Measurements from ENCODE around the gene DEFB132. TPM values are rescaled to one million over a fixed set of nuclear protein-coding genes. Genes with fewer than 3 reads are reported as not detected.
"Not testable (repeated sequence)": the region's sequence is repeated elsewhere in the genome, so short reads cannot be mapped to it uniquely, and the experiment has no call there.

The DEFB132 gene
- total and polyA plus RNA-seq, 2 of the 8 experiments (the other 6 are each of a cell fraction or from before 2014, with no cell fraction given): not detected

GRCh38 chr20:252801-253200 lies 4.7 kb upstream of the DEFB132 start (continued):
- TF ChIP-seq TAF7 (optimal IDR thresholded peaks at IDR 0.05; ENCODE audit: borderline replicate concordance, low read depth, low read length) (no peak), BCL11A (IDR thresholded peaks at IDR 0.05; ENCODE audit: low read depth in 2 of 2, low read length in 2 of 2) (no peak), POLR2A (IDR thresholded peaks at IDR 0.05; ENCODE audit: control extremely low read depth in 1 of 2, low read depth in 2 of 2, low read length in 2 of 2) (no peak), SRF (IDR thresholded peaks at IDR 0.05; ENCODE audit: low read depth, low read length) (no peak)

- H2BK20ac ChIP-seq (ENCODE audit: low read length); H2BK15ac ChIP-seq (ENCODE audit: low read length); H4K91ac ChIP-seq (replicated peaks; ENCODE audit: insufficient read length, low read length); H3K4ac ChIP-seq (replicated peaks; ENCODE audit: insufficient read length, low read depth, low read length); POLR2A ChIA-PET (ENCODE audit: partially characterized antibody); H3K4me2 ChIP-seq (ENCODE audit: insufficient read depth in 1 of 2, low read depth in 2 of 2, low read length in 2 of 2); DNase-seq (ENCODE audit: low read depth in 1 of 2, low spot score in 2 of 2); H4K20me1 ChIP-seq (replicated peaks in 1 of 2; ENCODE audit: control insufficient read depth in 1 of 2, insufficient read depth in 2 of 2, low read length in 2 of 2); H2BK5ac ChIP-seq (ENCODE audit: low read depth, low read length); H3K79me1 ChIP-seq (ENCODE audit: low read depth, low read length); H3K23me2 ChIP-seq (ENCODE audit: low read depth, low read length); H3K4me1 ChIP-seq (replicated peaks in 1 of 4; ENCODE audit: control insufficient read depth in 3 of 4, insufficient read depth in 4 of 4, low read length in 3 of 4); H3K18ac ChIP-seq (ENCODE audit: extremely low read depth, low read length); FAIRE-seq; H3K27ac ChIP-seq (ENCODE audit: low read depth, low read length); H4K8ac ChIP-seq (ENCODE audit: extremely low read depth, insufficient read depth, low read length); H2AFZ ChIP-seq (ENCODE audit: low read length); H3K9ac ChIP-seq (replicated peaks in 1 of 4; ENCODE audit: extremely low read depth in 1 of 4, low read depth in 3 of 4, low read length in 3 of 4); H3K14ac ChIP-seq (ENCODE audit: insufficient read length); H3K79me2 ChIP-seq (ENCODE audit: control insufficient read depth in 1 of 2, insufficient read depth in 2 of 2, low read length in 2 of 2); H3K56ac ChIP-seq (replicated peaks; ENCODE audit: insufficient read length, low read depth, low read length); H2BK120ac ChIP-seq (replicated peaks; ENCODE audit: low read depth, low read length); H4K5ac ChIP-seq (ENCODE audit: insufficient read length, low read depth, low read length); H2BK12ac ChIP-seq (ENCODE audit: low read depth, low read length); H3K9me3 ChIP-seq (ENCODE audit: insufficient read depth in 2 of 2, low read depth in 1 of 2, low read length in 1 of 2); H3K4me3 ChIP-seq (ENCODE audit: extremely low read depth in 1 of 4, insufficient read depth in 2 of 4, low read depth in 3 of 4, low read length in 4 of 4); H3K36me3 ChIP-seq (ENCODE audit: control insufficient read depth in 2 of 4, insufficient read depth in 4 of 4, low read length in 3 of 4); H3K23ac ChIP-seq (ENCODE audit: insufficient read length); H2AK5ac ChIP-seq (ENCODE audit: low read depth, low read length): not testable (repeated sequence)
- 60% methylated on average over 6 of the region's 6 CpGs; no CpG with 5 or more reads in 1 of the 2 experiments for WGBS, 2 experiments (ENCODE audit: extremely low coverage in 1 of 2, insufficient coverage in 1 of 2, insufficient read length in 1 of 2, insufficient replicate concordance in 2 of 2, low coverage in 1 of 2, low lambda C conversion rate in 2 of 2, missing lambda C conversion rate in 1 of 2)
- CTCF ChIA-PET (ENCODE audit: partially characterized antibody): interaction anchor here (1.2 to 1.9 kb wide), 3 partner anchors 10 to 25 kb away, joined by 3 to 9 read pairs (median 4); no protein-coding TSS in a partner anchor
- H3K27me3 ChIP-seq (replicated peaks in 1 of 4; ENCODE audit: control insufficient read depth in 3 of 4, extremely low read depth in 1 of 4, insufficient read depth in 3 of 4, low read length in 3 of 4): peaks cover 28 to 64% (median 59%) of the 10 kb centered on the region in 4 experiments
Measured at GRCh38 chr20:253447-253846, 4.1 kb upstream of the DEFB132 start.
